Left lung (tissue), 10 donors: ENCODE data around the gene PSMD6. TPM values are rescaled to one million over a fixed set of nuclear protein-coding genes. Genes with fewer than 3 reads are reported as not detected.

Source experiments
- ATAC-seq: fragments of 200-7000 bp; cut with Tn5 transposase; one replicate; pipeline ENCODE4 v1.9.1; 2020; ENCODE audit warnings: moderate library complexity
- DNase-seq, 4 donors: peaks; one replicate each; pipeline ENCODE4 v3.0.0-alpha.2; 2013 to 2020
- H3K27ac ChIP-seq, 2 donors: fragments of 200-600 bp; sonication (generic) in 1 of 2; one replicate each; pipeline versions ENCODE4 v1.5.0 to v1.8.0; 2020 to 2021
- H3K27me3 ChIP-seq, 2 donors: fragments of 200-600 bp; sonication (generic) in 1 of 2; one replicate each; pipeline versions ENCODE4 v1.5.0 to v1.8.0; 2020 to 2021
- H3K36me3 ChIP-seq, 2 donors: fragments of 200-600 bp; sonication (generic) in 1 of 2; one replicate each; pipeline versions ENCODE4 v1.5.0 to v1.8.0; 2020 to 2021
- H3K4me1 ChIP-seq, 2 donors: fragments of 200-600 bp; one replicate each; pipeline ENCODE4 v1.8.0; 2021
- H3K4me3 ChIP-seq, 2 donors: fragments of 200-600 bp; sonication (generic) in 1 of 2; one replicate each; pipeline versions ENCODE4 v1.5.0 to v1.8.0; 2020 to 2021; ENCODE audit warnings: mild to moderate bottlenecking in 1 of 2
- H3K9me3 ChIP-seq, 2 donors: fragments of 200-600 bp; sonication (generic) in 1 of 2; one replicate each; pipeline versions ENCODE4 v1.5.0 to v1.8.0; 2020 to 2021
- intact Hi-C, 2 donors: fragments of 100-400 bp; cut with DNase I; formaldehyde crosslinking; loops; one replicate each; pipeline versions ENCODE4 v1.11.2 to v1.14.2; 2022
- polyA plus RNA-seq, 6 donors: library from polyadenylated mRNA; unstranded; fragments of 120-200 nt; gene quantifications; one replicate each; pipeline ENCODE4 v1.2.1, GENCODE V29; 2013; ENCODE audit not compliant: insufficient read length in 6 of 6
- total RNA-seq, 2 donors: library from RNA; stranded (reverse); fragmentation: NEBNext Ultra II Directional; extraction: Animal tissue kit (Norgen Biotek cat#: 25700); gene quantifications; one replicate each; pipeline ENCODE4 v1.2.1, GENCODE V29; 2021
- TF ChIP-seq, protein P1 (sequence below), 2 donors: fragments of 200-600 bp; sonication (generic) in 1 of 2; IDR thresholded peaks; one replicate each; pipeline versions ENCODE4 v1.5.0 to v1.8.0; 2021; ENCODE audit warnings: antibody characterized with exemption in 2 of 2
- donor health status: DM: no; HTN: yes; CAD: no.
- donor health status: DM: no; HTN: no; CAD: no.

Gene PSMD6
- total and polyA plus RNA-seq, 8 donors: 48.8 to 104 (median 93.2) TPM

DNA sequence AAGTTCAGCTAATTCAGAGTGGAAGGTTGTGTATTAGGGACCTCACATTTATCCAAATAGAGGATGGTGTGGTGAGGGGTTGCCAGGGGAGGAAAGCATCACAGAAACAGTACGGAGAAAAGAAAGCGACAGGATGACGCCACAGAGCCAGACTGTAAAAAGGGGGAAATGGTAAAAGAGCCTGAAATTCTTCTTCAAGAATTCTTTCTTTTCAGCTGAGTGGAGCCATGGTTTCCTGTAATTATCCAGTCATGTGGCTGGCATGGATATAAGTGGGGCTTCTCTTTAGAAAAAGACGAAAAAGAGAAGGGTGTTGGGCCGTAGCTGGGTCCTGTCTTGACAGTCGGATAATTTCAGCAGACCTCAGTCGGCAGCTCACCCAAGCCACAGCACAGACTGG, 24.5 kb upstream of the PSMD6 start:
- intact Hi-C loops: no loop called here
- ATAC-seq: no peak

DNA sequence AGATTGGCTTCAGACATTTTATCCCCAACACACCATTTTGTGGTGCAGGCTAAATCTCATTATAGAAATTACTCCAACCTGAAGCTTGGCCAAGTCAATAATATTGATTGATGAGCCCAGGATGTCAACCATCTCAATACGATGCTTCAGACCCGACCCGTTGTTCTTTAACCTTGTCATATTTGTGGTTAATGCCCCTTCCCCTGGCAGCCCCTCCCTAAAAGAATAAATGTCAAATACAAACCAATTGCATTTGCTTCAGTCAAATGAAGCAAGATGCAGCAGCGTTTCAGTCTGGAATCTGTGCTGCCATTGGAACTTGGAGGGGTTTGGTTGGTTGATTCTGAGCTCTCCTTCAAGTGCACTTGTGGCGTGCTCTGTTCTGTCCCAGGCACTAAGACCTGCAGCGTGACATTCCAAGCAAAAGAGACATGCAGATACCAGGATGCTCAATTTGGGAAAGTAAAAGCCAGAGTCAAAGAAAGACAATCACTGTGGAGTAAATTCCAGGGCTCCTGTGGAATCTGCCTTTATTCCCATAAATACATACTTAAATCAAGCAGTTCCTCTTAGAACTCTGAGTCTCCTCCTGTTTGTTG, 23.8 kb upstream of the PSMD6 start:
- intact Hi-C loops: no loop called here
- TF ChIP-seq, protein P1, sequence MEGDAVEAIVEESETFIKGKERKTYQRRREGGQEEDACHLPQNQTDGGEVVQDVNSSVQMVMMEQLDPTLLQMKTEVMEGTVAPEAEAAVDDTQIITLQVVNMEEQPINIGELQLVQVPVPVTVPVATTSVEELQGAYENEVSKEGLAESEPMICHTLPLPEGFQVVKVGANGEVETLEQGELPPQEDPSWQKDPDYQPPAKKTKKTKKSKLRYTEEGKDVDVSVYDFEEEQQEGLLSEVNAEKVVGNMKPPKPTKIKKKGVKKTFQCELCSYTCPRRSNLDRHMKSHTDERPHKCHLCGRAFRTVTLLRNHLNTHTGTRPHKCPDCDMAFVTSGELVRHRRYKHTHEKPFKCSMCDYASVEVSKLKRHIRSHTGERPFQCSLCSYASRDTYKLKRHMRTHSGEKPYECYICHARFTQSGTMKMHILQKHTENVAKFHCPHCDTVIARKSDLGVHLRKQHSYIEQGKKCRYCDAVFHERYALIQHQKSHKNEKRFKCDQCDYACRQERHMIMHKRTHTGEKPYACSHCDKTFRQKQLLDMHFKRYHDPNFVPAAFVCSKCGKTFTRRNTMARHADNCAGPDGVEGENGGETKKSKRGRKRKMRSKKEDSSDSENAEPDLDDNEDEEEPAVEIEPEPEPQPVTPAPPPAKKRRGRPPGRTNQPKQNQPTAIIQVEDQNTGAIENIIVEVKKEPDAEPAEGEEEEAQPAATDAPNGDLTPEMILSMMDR (IDR thresholded peaks at IDR 0.05): no peak
- H3K9me3 ChIP-seq: no peaks in the 10 kb centered on the region
- H3K27me3 ChIP-seq: no peaks in the 10 kb centered on the region
- no peak overlapping the region for H3K4me3 ChIP-seq
- peak; percentile 74 for ATAC-seq
- DNase-seq: no peak
- H3K4me1 ChIP-seq: no peaks in the 10 kb centered on the region
- H3K36me3 ChIP-seq: no peaks in the 10 kb centered on the region
- H3K27ac ChIP-seq: no peak overlapping the region

More for the DNA sequence above, 24.5 kb upstream of the PSMD6 start:
- no peaks in the 10 kb centered on the region for H3K27me3 ChIP-seq
- no peaks in the 10 kb centered on the region for H3K9me3 ChIP-seq
- H3K4me1 ChIP-seq: no peaks in the 10 kb centered on the region
- DNase-seq: no peak
- H3K36me3 ChIP-seq: no peaks in the 10 kb centered on the region
- no peak overlapping the region for H3K27ac ChIP-seq
- H3K4me3 ChIP-seq: no peak overlapping the region
- TF ChIP-seq, protein P1 (IDR thresholded peaks at IDR 0.05): no peak

DNA sequence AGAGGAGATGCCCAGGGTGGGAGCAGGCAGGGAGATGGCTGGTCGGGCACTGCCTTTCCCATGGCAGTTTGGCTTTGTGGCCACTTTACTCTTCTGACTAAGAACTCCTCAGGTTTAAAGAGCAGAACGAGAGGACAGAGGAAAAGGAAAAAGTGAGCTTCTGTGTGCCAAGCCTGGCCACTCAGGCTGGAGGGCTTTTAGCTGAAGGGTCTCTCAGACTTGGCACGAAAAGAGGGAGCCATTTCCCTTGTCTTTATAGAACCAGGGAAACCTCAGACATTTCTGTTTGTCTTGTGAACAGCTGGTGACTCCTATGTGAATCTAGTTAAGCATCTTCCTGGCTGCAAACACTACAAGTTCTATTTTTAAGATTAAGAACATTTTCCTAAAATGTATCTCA, 23.3 kb upstream of the PSMD6 start:
- H3K4me3 ChIP-seq: no peak overlapping the region
- H3K36me3 ChIP-seq: no peaks in the 10 kb centered on the region
- DNase-seq: no peak
- TF ChIP-seq, protein P1 (IDR thresholded peaks at IDR 0.05): no peak
- peaks cover 0 to 4% of the 10 kb centered on the region in 2 donors for H3K27me3 ChIP-seq
- intact Hi-C loops: no loop called here
- no peaks in the 10 kb centered on the region for H3K9me3 ChIP-seq
- no peak overlapping the region for H3K27ac ChIP-seq
- ATAC-seq: peak; percentile 64
- no peaks in the 10 kb centered on the region for H3K4me1 ChIP-seq

DNA sequence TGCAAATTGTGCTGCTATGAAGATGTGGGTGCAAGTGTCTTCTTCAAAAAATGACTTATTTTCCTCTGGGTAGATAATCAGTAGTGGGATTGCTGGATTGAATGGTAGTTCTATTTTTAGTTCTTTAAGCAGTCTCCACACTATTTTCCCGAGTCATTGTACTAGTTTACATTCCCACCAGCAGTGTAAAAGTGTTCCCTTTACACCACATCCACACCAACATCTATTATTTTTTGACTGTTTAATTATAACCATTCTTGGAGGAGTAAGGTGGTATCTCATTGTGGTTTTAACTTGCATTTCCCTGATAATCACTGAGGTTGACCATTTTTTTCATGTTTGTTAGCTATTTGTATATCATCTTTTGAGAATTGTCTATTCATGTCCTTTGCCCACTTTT, 19.7 kb upstream of the PSMD6 start:
- no peaks in the 10 kb centered on the region for H3K36me3 ChIP-seq
- no peaks in the 10 kb centered on the region for H3K9me3 ChIP-seq
- H3K27ac ChIP-seq: no peak overlapping the region
- H3K4me1 ChIP-seq: no peaks in the 10 kb centered on the region
- TF ChIP-seq, protein P1 (IDR thresholded peaks at IDR 0.05): no peak
- intact Hi-C loops: no loop called here
- no peak overlapping the region for H3K4me3 ChIP-seq
- no peak for ATAC-seq
- DNase-seq: no peak
- H3K27me3 ChIP-seq: peaks cover 0 to 7% of the 10 kb centered on the region in 2 donors

DNA sequence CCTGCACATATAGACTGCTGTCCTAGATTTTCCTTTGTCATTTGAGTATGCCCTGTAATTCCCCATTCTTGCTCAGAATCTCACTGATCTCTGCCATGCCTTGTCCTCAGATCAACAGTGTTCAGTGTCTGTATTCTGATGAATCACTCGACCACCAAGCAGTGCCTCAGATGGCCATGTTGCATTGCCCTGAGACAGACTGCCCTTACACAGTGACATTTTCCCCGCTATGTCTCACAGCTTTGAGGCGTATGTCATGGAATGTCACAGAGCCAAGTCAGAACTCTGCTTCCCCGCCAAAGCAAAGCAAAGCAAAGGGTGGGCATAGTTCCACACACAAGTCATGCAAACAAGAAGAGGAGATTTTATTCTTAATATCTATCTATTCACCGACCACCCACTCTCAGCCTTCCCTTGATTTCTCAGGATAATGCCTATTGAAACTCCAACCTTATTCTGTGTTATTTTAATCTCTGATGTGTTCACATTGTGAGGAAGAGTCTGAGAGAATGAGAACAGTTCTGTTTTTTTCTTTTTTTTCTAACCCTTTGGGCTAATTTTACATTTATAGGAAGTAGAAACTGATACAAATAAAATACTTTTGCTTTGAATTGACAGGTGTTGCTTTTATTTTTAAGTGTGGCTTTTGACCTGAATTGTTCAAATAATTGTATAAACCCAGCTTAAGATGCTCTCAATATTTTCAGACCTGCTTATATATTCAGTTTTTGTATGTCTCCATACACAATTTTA, 16.9 kb upstream of the PSMD6 start:
- Histone ChIP-seq H3K27ac (no peak overlapping the region), H3K36me3 (no peaks in the 10 kb centered on the region), H3K4me1 (no peaks in the 10 kb centered on the region), H3K27me3 (peaks cover 0 to 7% of the 10 kb centered on the region in 2 donors), H3K4me3 (no peak overlapping the region), H3K9me3 (no peaks in the 10 kb centered on the region)
- DNase-seq: no peak
- intact Hi-C loops: loop anchor here in 1 of 2 donors (10.0 kb wide), 1 partner anchor 365 kb away; no protein-coding TSS in a partner anchor
- TF ChIP-seq, protein P1 (IDR thresholded peaks at IDR 0.05): no peak
- ATAC-seq: no peak
